ENCODE data around the gene STON2. TPM values are rescaled to one million over a fixed set of nuclear protein-coding genes. Genes with fewer than 3 reads are reported as not detected.

STON2 gene
- total RNA-seq, 1 donor from 2014 or later, result 47.4 TPM

- H3K4me3 ChIP-seq (ENCODE audit: low read depth, low read length), result no peak overlapping the region
- H3K36me3 ChIP-seq (ENCODE audit: control insufficient read depth, insufficient read depth, low read length), result no peaks in the 10 kb centered on the region
- no peaks in the 10 kb centered on the region for H3K27me3 ChIP-seq (ENCODE audit: control insufficient read depth, insufficient read depth, low read length)
- no peak for DNase-seq (ENCODE audit: low read depth)
- no peak for FAIRE-seq
- TF ChIP-seq, protein P1, sequence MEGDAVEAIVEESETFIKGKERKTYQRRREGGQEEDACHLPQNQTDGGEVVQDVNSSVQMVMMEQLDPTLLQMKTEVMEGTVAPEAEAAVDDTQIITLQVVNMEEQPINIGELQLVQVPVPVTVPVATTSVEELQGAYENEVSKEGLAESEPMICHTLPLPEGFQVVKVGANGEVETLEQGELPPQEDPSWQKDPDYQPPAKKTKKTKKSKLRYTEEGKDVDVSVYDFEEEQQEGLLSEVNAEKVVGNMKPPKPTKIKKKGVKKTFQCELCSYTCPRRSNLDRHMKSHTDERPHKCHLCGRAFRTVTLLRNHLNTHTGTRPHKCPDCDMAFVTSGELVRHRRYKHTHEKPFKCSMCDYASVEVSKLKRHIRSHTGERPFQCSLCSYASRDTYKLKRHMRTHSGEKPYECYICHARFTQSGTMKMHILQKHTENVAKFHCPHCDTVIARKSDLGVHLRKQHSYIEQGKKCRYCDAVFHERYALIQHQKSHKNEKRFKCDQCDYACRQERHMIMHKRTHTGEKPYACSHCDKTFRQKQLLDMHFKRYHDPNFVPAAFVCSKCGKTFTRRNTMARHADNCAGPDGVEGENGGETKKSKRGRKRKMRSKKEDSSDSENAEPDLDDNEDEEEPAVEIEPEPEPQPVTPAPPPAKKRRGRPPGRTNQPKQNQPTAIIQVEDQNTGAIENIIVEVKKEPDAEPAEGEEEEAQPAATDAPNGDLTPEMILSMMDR (IDR thresholded peaks at IDR 0.05; ENCODE audit: insufficient read depth, low read length, severe bottlenecking), result no peak
These were observed 178.0 kb downstream of the STON2 start for GRCh38 chr14:81222126-81222525.

DNA sequence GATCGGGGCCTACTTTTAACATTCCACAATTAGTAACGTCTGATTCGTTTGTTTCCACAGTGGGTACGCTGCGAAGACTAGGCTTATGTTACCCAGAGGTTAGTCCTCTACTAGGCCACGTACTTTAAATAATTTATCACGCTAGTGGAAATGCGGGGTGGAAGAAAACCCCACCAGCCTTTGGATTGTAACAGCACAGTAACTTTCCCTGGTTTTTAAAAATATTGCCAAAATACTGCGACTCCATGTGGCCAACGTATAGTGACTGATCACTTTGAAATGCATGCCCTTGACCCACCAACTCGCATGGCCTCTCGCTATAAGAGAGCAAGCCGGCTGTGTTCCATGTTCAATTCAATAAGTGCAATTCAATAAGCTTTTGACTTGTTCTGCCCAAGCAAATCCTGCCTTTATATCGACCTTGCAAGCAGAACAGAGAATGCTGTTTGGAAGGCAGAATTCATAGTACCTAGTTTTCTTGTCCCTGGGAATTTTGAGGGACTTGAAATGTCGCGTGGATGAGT is 178.5 kb downstream of the STON2 start:
- no peak for DNase-seq (ENCODE audit: low read depth)
- peak overlapping the region; percentile 56 for H3K4me3 ChIP-seq (ENCODE audit: low read depth, low read length)
- FAIRE-seq, result no peak
- H3K27me3 ChIP-seq (ENCODE audit: control insufficient read depth, insufficient read depth, low read length), result no peaks in the 10 kb centered on the region
- no peaks in the 10 kb centered on the region for H3K36me3 ChIP-seq (ENCODE audit: control insufficient read depth, insufficient read depth, low read length)
- TF ChIP-seq, protein P1 (IDR thresholded peaks at IDR 0.05; ENCODE audit: insufficient read depth, low read length, severe bottlenecking), result no peak

- Histone ChIP-seq H3K27me3 (ENCODE audit: control insufficient read depth, insufficient read depth, low read length) (no peaks in the 10 kb centered on the region), H3K4me3 (ENCODE audit: low read depth, low read length) (peak within 1 kb of the TSS; percentile 59), H3K36me3 (ENCODE audit: control insufficient read depth, insufficient read depth, low read length) (no peaks in the 10 kb centered on the region)
- peak; percentile 87 for DNase-seq (ENCODE audit: low read depth)
- TF ChIP-seq, protein P1 (IDR thresholded peaks at IDR 0.05; ENCODE audit: insufficient read depth, low read length, severe bottlenecking), result no peak
- FAIRE-seq, result no peak
These were observed 179.1 kb downstream of the STON2 start, which contains the start of gene GTF2A1 for GRCh38 chr14:81220830-81221578. TSS of gene GTF2A1 (minus strand) at chr14:81220959. CDS start at chr14:81220518, 441 bp downstream.

GRCh38 chr14:81220580-81220829 is 179.6 kb downstream of the STON2 start:
- FAIRE-seq (no peak), DNase-seq (ENCODE audit: low read depth) (no peak)
- H3K36me3 ChIP-seq (ENCODE audit: control insufficient read depth, insufficient read depth, low read length), result peaks cover 2% of the 10 kb centered on the region
- H3K27me3 ChIP-seq (ENCODE audit: control insufficient read depth, insufficient read depth, low read length), result no peaks in the 10 kb centered on the region
- H3K4me3 ChIP-seq (ENCODE audit: low read depth, low read length), result peak overlapping the region; percentile 59
- TF ChIP-seq, protein P1 (IDR thresholded peaks at IDR 0.05; ENCODE audit: insufficient read depth, low read length, severe bottlenecking), result no peak

- DNase-seq (ENCODE audit: low read depth), result no peak
- Histone ChIP-seq H3K27me3 (ENCODE audit: control insufficient read depth, insufficient read depth, low read length) (no peaks in the 10 kb centered on the region), H3K4me3 (ENCODE audit: low read depth, low read length) (peak overlapping the region; percentile 59), H3K36me3 (ENCODE audit: control insufficient read depth, insufficient read depth, low read length) (peaks cover 2% of the 10 kb centered on the region)
- FAIRE-seq, result no peak
- TF ChIP-seq, protein P1 (IDR thresholded peaks at IDR 0.05; ENCODE audit: insufficient read depth, low read length, severe bottlenecking), result no peak
These were observed 180.2 kb downstream of the STON2 start for GRCh38 chr14:81219759-81220579.

Data from bronchial epithelial cell (primary cell).